NCI-H1048 (cell line): ENCODE data around the gene PRMT7.
A peak's percentile ranks its signal among the peaks of the same experiment; 100 is the strongest.

Experiments
- DNase-seq: peaks from one replicate; lab custom pipeline; 2025; lab: John Stamatoyannopoulos, UW

Gene PRMT7

DNA sequence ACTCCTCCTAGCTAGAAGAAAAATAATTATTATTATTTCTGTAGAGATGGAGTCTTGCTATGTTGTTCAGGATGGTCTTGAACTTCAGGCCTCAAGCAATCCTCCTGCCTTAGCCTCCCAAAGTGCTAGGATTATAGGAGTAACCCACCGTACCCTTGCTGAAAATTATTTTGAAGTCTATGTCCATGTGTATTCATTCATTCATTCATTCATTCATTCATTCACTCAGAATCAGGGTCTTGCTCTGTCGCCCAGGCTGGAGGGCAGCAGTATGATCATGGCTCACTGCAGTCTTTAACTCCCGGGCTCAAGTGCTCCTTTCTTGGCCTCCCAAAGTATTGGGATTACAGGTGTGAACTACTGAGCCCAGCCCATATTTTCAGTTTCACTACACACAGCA, 4.2 kb upstream of the PRMT7 start:
- DNase-seq, result no peak

DNA sequence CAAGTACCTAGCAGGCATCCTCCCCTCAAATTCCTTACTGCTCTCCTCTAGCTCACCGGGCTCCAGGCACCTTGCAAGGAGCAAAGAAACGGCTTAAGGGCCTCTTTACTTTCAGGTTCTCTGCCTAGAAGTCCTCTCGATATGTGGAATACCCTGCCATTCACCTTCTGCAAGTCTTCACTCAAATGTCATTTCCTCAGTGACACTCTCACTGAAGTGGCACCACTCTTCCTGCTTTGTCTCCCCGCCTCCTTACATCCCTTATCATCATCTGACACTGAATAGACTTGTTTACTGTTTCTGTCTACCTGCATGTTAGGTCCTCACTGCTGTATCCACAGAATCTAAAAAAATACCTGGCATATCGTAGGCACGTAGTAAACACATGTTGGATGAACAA, 1.0 kb upstream of the PRMT7 start:
- DNase-seq, result no peak

DNA sequence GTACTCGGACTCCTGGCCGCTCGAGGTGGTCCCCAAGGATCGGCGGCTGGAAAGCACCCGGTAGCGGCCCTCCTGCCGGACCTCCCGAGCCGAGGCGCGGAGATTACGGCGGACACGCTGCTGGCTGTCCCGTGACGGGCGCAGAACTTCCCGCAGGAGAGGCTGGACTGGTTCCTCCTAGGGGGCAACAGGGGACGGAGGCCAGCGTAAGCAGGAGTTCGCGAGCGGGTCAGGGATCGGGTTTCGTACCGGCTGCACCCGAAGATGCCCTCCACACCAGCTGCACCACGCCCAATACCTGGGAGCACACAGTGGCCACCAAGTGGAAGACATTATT, 414 bp upstream of the PRMT7 start:
- DNase-seq, result no peak

DNA sequence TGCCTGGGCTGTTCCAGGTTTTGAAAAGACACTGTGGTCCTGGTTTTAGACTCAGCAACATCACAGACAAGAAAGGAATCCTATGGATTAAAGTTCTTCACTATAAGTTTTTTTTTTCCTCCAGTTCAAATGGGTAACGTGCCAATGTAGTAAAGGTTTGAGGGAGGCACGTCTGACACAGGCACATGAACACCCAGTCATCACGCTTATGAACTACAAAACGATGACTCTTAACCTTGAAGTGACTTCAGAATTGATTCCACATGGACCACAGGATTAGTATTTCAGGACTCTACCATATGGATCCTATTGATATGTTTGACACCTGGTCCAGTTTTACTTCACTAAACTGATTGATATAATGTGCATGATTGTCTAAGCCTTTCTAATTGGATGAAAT, 2.3 kb downstream of the PRMT7 start:
- no peak for DNase-seq

DNA sequence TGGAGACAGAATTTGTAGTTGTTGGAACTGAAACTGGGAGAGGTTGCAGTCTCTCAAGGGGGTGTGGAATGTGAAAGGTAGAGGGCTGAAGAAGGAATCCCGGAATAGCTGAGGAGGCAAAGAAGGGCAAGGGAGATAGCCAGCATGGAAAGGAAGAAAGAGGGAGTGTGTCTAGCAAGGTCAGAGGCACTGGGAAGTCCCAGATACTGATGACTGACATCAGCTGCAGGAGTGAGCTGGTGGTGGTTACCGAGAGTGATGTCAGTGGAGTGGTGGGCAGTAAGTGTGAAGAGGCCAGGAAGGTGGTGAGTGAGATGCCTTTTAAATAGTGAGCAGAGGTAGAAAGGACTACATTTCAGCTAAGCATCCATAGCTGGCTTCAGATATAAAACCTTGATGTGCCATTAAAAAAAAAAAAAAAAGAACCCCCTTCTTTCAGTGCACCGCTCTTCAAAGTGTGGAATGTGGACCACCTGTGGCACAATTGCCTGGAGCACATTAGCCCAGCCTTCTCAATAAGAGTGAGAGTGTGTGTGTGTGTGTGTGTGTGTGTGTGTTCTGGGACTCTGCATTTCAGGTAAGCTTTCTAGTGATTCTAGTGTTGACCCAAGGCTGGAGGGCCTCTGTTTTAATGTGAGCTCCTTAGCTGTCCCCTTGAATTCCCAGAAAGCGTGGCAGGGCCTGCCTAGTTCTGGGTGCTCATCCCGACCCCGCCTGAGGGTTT, 8.5 kb downstream of the PRMT7 start:
- DNase-seq, result no peak

DNA sequence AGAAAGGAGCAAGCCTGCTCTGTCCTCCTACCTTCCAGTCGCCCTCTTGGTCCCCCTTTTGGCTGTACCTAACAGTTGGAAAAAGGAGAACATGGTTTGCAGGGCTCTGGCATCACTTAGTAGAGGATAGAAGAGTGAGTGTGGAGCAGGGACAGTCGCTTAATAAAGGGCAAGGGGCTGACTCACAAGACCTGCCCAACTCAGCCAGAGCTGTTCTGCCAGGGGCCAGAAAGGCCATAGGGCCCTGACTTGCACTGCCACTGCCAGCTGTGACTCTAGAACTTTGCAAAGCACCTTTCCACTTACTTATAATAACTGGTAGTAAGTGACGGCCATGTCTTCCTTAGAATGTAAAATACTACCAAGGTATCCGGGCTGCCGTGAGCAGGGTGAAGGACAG, 13.5 kb downstream of the PRMT7 start:
- DNase-seq, result no peak

DNA sequence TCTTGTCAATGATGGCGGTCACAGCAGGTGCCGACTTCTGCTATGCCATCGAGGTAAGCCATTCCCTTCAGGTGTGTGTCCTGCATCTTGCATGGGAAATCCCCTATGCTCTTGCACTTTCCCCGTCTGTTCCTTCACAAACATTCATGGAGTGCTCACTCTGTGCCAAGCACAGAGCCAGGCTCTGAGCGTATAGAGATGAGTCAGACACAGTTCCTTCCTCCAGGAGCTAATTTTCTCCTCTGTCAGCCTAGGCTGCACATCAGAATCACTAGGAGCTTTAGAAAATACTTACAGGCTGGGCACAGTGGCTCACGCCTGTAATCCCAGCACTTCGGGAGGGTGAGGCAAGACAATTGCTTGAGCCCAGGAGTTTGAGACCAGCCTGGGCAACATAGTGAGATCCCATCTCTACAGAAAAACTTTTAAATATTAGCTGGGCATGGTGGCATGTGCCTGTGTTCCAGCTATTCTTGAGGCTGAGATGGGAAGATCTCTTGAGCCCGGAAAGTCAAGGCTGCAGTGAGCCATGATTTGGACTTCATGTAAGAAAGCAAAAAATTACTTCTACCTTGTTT, 14.1 kb downstream of the PRMT7 start:
- no peak for DNase-seq

DNA sequence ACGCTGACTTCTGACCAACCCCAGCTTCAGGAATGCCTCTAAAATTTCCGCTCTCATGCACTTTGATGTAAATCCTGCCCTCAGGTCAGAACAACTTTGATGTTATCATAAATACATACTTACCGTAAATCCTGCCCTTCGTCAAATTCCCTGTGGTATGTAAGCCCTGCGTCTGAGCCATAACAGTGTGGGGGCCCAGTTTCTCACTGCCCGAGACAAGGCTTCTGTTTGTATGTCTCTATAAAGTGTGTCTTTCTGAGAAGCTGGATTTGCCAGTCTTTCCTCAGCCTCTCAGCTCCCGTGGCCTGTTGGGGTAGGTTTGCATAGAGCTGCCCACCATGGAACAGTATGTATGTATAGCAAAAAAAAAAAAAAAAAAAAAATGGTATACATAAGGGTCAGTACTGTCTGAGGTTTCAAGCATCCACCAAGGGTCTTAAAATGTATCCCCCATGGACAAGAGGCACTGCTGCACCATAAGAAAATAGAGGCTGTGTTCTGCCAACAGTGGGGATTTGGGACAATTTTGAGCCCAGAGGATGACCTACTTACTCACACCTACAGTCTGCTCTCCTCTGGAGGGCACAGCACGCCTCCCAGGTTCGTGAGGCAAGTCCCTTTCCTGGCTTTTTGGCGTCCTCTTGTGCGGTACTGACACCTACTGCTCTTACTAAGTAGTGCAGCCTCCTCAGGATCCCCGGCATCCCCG, 17.5 kb downstream of the PRMT7 start:
- DNase-seq, result peak; percentile 21

DNA sequence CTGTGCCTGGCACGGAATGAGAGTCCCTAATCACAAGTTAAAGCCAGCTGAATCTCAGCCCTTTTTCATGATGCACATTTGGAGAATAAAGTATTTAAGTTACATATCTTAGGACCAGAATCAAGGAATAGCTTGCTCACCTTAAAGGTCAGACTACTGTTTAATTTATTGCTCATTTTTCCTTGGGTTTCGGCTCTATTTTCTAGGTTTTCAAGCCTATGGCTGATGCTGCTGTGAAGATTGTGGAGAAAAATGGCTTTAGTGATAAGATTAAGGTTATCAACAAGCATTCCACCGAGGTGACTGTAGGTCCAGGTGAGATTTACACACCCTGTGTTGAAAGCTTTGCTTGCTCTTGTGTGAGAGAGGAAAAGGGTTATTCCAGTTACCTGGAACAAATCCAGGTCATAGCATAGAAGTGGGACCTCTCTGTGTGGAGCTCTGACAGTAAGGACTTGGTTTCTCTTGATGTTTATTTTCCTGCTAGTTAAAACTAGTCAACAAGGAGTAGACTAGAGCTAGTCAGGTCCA, 18.1 kb downstream of the PRMT7 start:
- DNase-seq, result no peak

DNA sequence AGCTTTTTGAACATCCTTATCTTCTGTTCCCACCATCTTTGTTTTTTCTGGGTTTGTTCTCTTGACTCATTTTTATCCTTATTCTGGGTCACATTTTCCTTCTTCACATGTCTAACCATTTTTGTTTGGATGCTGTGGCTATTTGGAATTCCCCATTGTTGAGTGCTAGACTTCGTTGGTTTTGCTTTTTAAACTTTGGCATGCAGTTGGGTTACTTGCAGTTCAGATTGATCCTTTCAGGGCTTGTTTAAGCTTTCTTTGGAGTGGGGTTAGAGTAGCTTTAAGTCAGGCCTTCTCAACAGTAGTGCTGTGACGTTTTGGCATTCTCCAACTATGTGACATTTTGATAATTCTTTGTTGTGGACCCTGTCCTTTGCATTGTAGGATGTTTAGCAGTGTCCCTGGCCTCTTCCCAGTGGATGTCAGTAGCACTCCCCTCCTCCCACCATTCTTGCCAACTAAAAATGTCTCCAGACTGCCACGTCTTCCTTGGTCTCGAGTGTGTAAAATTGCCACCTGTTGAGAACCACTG, 21.1 kb downstream of the PRMT7 start:
- no peak for DNase-seq

DNA sequence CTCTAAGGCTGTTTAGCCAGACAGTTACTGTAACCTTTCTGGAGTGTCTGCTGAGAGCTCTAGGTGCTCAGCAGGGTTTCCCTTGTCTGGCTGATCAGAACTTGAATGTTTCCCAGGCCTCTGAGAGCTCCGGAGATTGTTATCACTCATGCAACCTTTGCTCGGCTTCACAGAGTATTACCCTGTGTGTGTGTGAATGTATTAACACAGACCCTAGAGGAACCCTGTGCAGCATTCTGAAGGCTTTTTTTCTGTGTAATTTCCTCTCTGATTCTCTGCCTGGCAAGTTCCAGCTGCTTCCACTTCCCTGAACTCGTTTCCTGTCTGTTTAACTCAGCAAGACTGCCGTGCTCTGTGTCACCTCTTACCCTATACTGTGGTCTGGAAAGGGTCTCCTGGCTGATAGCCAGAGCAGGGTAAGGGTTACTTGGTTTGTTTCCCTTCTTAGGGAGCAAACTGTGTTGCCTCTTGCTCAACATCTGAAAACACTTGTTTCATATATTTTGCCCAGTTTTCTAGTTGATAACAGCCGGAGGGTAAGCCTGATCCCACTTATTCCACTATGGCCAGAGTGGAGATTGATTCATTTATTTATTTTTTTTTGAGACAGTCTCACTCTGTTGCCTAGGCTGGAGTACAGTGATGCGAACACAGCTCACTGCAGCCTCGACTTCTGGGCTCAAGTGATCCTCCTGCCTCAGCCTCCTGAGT, 21.7 kb downstream of the PRMT7 start:
- no peak for DNase-seq

DNA sequence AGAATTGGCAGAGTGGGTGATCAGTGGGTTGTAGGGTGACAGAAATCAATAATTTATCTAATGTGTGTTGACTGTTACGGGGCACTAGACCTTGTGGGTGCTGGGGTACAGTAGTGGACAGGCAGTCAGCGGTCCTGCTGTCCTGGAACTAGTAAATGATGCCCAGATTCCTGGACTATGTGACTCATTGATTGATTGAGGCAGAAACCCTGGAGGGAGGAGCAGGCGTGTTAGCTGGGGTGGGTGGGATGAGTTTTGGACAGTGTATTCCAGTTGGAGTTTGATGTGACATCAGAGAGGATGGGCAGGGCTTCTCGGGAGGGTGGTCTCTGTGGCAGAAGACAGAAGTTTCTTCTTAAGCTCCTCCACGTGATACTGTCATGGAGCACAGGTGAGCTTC, 24.4 kb downstream of the PRMT7 start:
- DNase-seq, result no peak

DNA sequence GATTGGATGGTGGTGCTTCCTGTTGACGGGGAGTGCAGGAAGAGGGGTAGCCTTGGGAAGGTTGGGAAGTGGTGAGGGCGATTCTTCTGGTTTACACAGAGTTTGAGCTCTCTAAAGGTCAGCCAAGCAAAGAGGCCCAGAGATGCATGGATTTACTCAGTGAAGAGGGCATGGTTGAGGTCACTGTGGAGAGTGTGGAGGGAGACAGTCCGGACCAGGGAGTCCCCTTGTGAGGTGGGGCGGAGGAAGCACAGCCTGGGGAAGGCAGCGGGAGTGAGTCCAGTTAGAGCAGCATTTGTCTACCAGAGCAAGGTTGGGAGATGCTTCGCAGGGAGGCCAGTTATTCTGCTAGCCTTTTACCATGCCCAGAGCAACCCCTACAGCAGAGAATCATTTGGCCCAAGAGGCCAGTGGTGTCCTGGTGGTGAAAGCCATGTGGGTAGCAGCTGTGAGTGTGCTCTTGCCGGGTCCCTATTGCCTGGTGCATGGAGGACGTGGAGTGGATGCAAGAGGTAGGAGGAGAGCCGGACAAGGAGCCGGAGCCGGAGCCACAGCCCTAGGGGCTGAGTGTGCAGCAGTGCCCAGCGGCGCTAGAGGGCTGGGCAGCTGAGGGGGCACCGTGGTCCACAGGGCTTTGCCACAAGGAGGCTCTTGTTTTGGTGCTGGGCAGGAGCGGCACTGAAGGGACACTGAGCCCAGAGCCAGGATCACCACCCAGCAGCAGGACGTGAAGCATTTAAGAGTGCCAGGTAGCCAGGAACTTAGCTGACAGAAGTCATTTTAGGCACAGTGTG, 27.7 kb downstream of the PRMT7 start:
- no peak for DNase-seq

DNA sequence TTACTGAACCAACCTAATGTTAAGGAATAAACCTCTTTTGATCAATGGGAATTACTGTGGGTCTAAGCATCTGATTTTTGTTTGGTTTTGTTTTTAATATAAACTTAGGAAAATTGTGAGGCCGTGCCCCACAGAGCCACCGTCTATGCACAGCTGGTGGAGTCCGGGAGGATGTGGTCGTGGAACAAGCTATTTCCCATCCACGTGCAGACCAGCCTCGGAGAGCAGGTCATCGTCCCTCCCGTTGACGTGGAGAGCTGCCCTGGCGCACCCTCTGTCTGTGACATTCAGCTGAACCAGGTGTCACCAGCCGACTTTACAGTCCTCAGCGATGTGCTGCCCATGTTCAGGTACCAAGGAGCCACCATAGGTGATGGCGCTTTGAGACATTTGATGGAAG, 28.4 kb downstream of the PRMT7 start:
- no peak for DNase-seq

DNA sequence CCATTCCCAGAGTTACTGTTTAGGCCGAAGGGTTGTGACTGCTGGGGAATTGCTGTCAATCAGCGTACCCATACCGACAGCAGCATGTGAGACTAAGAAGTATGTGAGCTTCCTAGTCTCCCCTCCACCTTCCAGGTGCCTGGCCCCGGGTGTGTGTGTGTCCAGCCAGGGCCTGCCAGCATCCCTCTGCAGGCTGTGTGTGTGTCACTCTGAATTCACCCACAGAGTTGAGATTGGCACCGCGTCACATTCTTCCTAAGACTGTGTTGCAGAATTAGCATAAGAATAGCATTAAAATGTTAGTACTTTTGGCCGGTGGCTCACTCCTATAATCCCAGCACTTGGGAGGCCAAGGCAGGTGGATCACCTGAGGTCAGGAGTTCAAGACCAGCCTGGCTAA, 31.8 kb downstream of the PRMT7 start:
- no peak for DNase-seq

DNA sequence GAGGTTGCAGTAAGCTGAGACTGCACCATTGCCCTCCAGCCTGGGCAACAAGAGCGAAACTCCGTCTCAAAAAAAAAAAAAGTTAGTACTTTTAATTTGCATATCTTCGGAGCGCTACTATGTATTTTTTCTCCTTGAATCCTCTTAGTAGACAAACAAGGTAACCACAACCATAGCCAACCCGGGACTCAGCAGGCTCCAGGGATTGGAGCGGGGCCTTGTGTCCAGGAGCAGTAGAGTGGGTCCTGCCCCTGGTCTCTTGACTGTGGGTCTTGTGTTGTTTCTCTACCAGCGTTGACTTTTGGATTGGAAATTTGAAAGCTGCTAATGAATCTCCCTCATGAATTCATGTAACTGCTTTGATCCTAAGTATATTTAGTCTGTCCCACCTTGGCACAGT, 32.3 kb downstream of the PRMT7 start:
- no peak for DNase-seq

DNA sequence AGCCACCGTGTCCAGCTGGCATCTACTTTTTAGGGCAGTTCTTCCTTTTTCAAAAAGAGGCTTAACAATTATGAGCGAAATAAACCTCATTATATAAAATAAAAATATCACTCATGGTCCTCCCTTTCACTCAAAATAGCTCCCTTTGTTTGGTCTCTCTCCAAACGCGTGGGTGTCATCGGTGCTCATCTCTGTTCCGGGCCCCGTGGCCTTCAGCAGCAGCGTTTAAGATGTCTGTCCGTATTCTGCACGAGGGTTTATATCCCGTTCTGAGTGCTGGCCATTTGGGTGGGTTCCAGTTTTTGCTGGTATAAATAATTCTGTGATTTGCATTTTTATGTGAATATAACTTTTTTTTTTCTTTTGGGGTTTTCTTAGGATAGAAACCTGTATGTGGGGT, 33.4 kb downstream of the PRMT7 start:
- DNase-seq, result no peak

DNA sequence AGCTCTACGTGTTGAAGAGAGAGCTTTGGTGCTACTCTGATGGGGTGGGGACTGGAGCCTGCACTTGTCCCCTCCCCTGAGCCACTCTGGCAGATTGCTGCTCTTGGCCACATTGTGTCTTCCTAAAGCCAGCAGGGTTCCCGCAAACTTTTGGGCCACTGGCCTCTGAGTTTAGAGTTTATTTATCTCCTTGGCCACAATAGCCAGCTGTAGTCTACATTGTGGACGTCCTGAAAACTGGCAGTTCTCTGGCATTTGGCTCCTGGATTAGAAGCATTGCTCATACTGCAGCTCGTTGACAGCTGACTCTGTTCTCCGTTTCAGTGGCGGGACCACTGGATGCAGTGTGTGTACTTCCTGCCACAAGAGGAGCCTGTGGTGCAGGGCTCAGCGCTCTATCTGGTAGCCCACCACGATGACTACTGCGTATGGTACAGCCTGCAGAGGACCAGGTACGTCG, 34.6 kb downstream of the PRMT7 start:
- no peak for DNase-seq

DNA sequence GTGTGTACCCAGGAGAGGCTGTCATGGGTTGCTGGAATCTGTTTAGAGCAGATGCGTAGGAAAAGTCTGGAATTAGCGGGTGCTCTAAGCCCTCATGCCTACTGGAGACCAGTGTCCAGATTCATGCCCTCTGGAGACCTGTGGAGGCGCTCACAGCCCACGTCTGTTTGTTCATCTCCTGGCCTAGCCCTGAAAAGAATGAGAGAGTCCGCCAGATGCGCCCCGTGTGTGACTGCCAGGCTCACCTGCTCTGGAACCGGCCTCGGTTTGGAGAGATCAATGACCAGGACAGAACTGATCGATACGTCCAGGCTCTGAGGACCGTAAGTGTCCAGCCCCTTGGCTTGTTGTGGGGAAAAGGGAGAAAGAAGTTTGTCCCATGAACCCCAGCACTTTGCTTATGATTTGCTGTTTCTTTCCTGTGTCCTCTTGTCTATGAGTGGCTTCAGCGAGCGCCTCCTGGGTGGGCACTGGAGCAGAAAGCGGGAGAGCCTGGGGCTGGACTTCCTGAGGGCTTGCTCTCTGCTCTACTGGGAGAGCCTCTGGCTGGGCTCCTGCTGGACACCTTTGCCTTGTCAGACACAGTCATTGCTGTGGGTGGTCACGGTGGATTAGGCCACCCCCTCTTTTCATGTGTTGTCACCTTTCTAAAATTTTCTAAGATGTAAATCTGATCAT, 35.3 kb downstream of the PRMT7 start:
- no peak for DNase-seq

DNA sequence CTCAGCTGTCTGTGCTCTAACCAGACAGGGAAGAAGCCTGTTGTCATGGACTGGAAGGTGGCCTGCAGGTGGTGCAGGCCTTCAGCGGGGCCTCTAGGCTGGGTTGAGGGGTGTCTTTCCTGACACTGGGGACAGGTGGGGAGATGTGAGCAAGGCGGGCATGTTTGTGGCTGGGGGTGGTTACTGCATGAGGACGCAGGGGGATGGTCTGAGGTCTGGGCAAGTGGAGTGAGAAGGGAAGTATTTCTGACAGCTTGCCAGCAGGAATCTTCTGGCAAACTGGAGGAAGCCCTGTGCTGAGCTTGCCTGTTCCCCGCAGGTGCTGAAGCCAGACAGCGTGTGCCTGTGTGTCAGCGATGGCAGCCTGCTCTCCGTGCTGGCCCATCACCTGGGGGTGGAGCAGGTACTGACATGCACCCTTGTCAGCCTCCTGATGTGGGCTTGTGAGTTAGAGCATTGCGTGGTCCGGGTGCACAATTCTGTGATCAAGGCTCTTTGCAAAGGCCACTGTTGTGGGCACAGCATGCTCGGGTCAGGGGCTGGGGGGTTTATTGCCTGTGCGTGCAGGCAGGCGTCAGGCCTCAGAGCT, 36.2 kb downstream of the PRMT7 start:
- DNase-seq, result no peak

DNA sequence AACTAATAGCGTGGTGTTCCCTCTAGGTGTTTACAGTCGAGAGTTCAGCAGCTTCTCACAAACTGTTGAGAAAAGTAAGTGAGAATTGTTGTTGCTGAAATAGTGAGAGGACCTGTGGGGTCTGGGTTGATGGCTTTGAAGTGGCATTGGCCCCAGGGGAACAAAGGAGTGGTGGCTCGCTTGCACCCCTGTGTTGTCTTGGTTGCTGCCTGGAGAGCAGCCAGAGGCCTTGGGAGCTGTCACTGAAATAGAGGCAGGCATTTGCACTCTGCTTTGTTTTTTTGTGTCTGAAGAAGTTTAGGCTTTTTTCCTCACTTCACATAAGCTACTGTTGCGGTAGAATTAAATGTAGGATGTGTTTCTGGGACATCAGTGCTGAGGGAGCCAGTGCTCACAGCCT, 36.8 kb downstream of the PRMT7 start:
- no peak for DNase-seq
